BJ (cell line): Measurements from ENCODE around the gene VTCN1. TPM values are rescaled to one million over a fixed set of nuclear protein-coding genes. Genes with fewer than 3 reads are reported as not detected.
"Not testable (repeated sequence)": the region's sequence is repeated elsewhere in the genome, so short reads cannot be mapped to it uniquely, and the experiment has no call there.

ENCODE experiments used
- CTCF ChIA-PET: fragments of 350-600 bp; formaldehyde crosslinking; extraction: SDS; loops from one replicate; lab custom pipeline; 2021; ENCODE audit warnings: antibody characterized with exemption, inconsistent platforms; lab: Yijun Ruan, JAX
- POLR2A ChIA-PET: fragments of 300-600 bp; sonication (Branson Sonifier 250); formaldehyde crosslinking; extraction: SDS; loops from one replicate; lab custom pipeline; 2021; ENCODE audit warnings: antibody characterized with exemption; lab: Charles Lee
- DNase-seq: peaks from one replicate; pipeline ENCODE4 v3.0.0-alpha.2; 2011; ENCODE audit warnings: low read depth
- H3K27me3 ChIP-seq: 2 replicates; pipeline ENCODE4 v1.6.0; 2011; ENCODE audit warnings: low read length; ENCODE audit not compliant: control insufficient read depth, insufficient read depth
- H3K36me3 ChIP-seq: 2 replicates; pipeline ENCODE4 v1.5.1; 2011; ENCODE audit warnings: low read length; ENCODE audit not compliant: control insufficient read depth, insufficient read depth
- H3K4me3 ChIP-seq: 2 replicates; pipeline ENCODE4 v1.5.1; 2011; ENCODE audit warnings: low read depth, mild to moderate bottlenecking, control low read depth, low read length
- CTCF ChIP-seq: IDR thresholded peaks from 2 replicates; pipeline ENCODE4 v1.5.1; 2011; ENCODE audit warnings: low read depth, mild to moderate bottlenecking, control low read depth, inconsistent platforms, low read length, moderate library complexity; ENCODE audit not compliant: insufficient read depth
- polyA plus RNA-seq: library from polyadenylated mRNA; depleted of rRNA; stranded (reverse); fragments of >200 nt; gene quantifications from 2 replicates; pipeline ENCODE4 v1.2.3, GENCODE V29; 2011

Gene VTCN1
- polyA plus RNA-seq, 1 experiment, result not detected

GRCh38 chr1:117107364-117107763, 103.4 kb downstream of the VTCN1 start:
- H3K27me3 ChIP-seq, result no peaks in the 10 kb centered on the region
- DNase-seq, result no peak
- POLR2A ChIA-PET, result no interaction called here
- H3K36me3 ChIP-seq, result 0 out of 2 replicates have a peak, but pooled peaks cover 1% of the 10 kb centered on the region
- CTCF ChIA-PET, result interaction anchor here (0.6 to 3.7 kb wide), 5 partner anchors 12 to 319 kb away, joined by 3 to 17 read pairs (median 4); no protein-coding TSS in a partner anchor
- no peak overlapping the region for H3K4me3 ChIP-seq
- TF ChIP-seq CTCF, result no peak

GRCh38 chr1:117106478-117106877, 104.2 kb downstream of the VTCN1 start:
- CTCF ChIA-PET, result interaction anchor here (1.2 to 3.7 kb wide), 3 partner anchors 11 to 39 kb away, joined by 3 to 17 read pairs (median 5); no protein-coding TSS in a partner anchor
- POLR2A ChIA-PET, result no interaction called here
- TF ChIP-seq CTCF, result no peak

GRCh38 chr1:117105722-117106121, 105.0 kb downstream of the VTCN1 start:
- no peak overlapping the region for H3K4me3 ChIP-seq
- H3K27me3 ChIP-seq, result no peaks in the 10 kb centered on the region
- DNase-seq, result no peak
- H3K36me3 ChIP-seq, result no peaks in the 10 kb centered on the region
- CTCF ChIA-PET, result interaction anchor here (3.7 kb wide), 1 partner anchor 11 kb away, joined by 17 read pairs; no protein-coding TSS in a partner anchor
- POLR2A ChIA-PET, result interaction anchor here (0.6 kb wide), 1 partner anchor 28 kb away, joined by 3 read pairs; no protein-coding TSS in a partner anchor
- no peak for TF ChIP-seq CTCF

More at GRCh38 chr1:117106478-117106877, 104.2 kb downstream of the VTCN1 start:
- no peak for DNase-seq
- Histone ChIP-seq H3K27me3 (no peaks in the 10 kb centered on the region), H3K4me3 (no peak overlapping the region), H3K36me3 (no peaks in the 10 kb centered on the region)

GRCh38 chr1:117104986-117105385, 105.7 kb downstream of the VTCN1 start:
- ChIA-PET POLR2A (no interaction called here), CTCF (interaction anchor here (3.7 kb wide), 1 partner anchor 10 kb away, joined by 17 read pairs; no protein-coding TSS in a partner anchor)
- Histone ChIP-seq H3K27me3 (no peaks in the 10 kb centered on the region), H3K36me3 (no peaks in the 10 kb centered on the region), H3K4me3 (no peak overlapping the region)
- no peak for TF ChIP-seq CTCF
- DNase-seq, result peak; percentile 72

- H3K27me3 ChIP-seq, CTCF ChIA-PET, POLR2A ChIA-PET, H3K36me3 ChIP-seq, H3K4me3 ChIP-seq, DNase-seq: not testable (repeated sequence)
These were observed 108.9 kb downstream of the VTCN1 start for GRCh38 chr1:117101858-117102257.

- POLR2A ChIA-PET, result no interaction called here
- CTCF ChIA-PET, result no interaction called here
- H3K27me3 ChIP-seq, result no peaks in the 10 kb centered on the region
- no peak overlapping the region for H3K4me3 ChIP-seq
- TF ChIP-seq CTCF, result no peak
- DNase-seq, result no peak
- H3K36me3 ChIP-seq, result no peaks in the 10 kb centered on the region
These were observed 109.4 kb downstream of the VTCN1 start for GRCh38 chr1:117101334-117101733.
